ENCODE data around the gene BLOC1S5. TPM values are rescaled to one million over a fixed set of nuclear protein-coding genes. Genes with fewer than 3 reads are reported as not detected.

The BLOC1S5 gene
- total RNA-seq, 1 experiment from 2014 or later = 11.8 TPM

DNA sequence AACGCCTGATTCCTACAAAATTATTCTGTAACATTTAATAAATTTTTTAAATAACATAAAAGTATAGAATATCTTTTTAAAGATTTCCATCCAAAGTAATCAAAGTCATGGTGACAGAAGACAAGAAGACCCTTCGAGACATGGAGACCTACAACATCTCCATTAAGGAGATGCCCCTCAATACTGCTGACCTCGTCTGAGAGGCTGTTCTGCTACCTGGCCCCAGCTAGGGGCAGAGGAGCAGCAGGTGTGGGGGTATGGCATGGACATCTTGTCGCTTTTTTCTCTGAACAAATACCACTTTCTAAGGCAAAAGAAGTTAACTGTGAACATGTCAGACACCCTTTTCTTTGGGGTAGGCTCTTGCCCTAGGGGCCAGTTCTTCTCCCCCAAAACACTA is 44.1 kb downstream of the BLOC1S5 start:
- ATAC-seq = no peak
- in situ Hi-C loops (cut with HindIII; ENCODE audit: low pct_unique_long_range_greater_than_20kb, low sequenced_read_pairs) = no loop called here
- POLR2A ChIA-PET = no interaction called here

GRCh38 chr6:8017705-8018104 is 46.5 kb downstream of the BLOC1S5 start:
- ChIA-PET CTCF (no interaction called here), POLR2A (interaction anchor here (0.6 kb wide), 1 partner anchor 394 kb away, joined by 3 read pairs; no protein-coding TSS in a partner anchor)
- no peak overlapping the region for H3K27ac ChIP-seq (ENCODE audit: low read length)
- DNase-seq (ENCODE audit: low read depth, low spot score) (no peak), ATAC-seq (no peak)
- intact Hi-C loops (cut with micrococcal nuclease; ENCODE audit: unreplicated experiment) (no loop called here), in situ Hi-C loops (cut with HindIII; ENCODE audit: low pct_unique_long_range_greater_than_20kb, low sequenced_read_pairs) (no loop called here)
- H3K36me3 ChIP-seq (ENCODE audit: control insufficient read depth, insufficient read depth, low read length) = no peaks in the 10 kb centered on the region
- no peaks in the 10 kb centered on the region for H3K9me3 ChIP-seq (ENCODE audit: control insufficient read depth, insufficient read depth, low read depth, low read length)
- no peaks in the 10 kb centered on the region for H3K4me1 ChIP-seq (ENCODE audit: control insufficient read depth, insufficient read depth, low read length)
- no peak overlapping the region for H3K4me3 ChIP-seq (ENCODE audit: low read depth in 2 of 2, low read length in 2 of 2)
- no TSS peak for BruUV-seq (replicated peaks)
- no peak for TF ChIP-seq TCF7L2 (IDR thresholded peaks at IDR 0.05; ENCODE audit: low read depth, low read length)
- TF ChIP-seq POLR2AphosphoS5 (IDR thresholded peaks at IDR 0.05; ENCODE audit: low read depth, low read length) = no peak
- TF ChIP-seq, protein P1, sequence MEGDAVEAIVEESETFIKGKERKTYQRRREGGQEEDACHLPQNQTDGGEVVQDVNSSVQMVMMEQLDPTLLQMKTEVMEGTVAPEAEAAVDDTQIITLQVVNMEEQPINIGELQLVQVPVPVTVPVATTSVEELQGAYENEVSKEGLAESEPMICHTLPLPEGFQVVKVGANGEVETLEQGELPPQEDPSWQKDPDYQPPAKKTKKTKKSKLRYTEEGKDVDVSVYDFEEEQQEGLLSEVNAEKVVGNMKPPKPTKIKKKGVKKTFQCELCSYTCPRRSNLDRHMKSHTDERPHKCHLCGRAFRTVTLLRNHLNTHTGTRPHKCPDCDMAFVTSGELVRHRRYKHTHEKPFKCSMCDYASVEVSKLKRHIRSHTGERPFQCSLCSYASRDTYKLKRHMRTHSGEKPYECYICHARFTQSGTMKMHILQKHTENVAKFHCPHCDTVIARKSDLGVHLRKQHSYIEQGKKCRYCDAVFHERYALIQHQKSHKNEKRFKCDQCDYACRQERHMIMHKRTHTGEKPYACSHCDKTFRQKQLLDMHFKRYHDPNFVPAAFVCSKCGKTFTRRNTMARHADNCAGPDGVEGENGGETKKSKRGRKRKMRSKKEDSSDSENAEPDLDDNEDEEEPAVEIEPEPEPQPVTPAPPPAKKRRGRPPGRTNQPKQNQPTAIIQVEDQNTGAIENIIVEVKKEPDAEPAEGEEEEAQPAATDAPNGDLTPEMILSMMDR (IDR thresholded peaks at IDR 0.05) = no peak
- TF ChIP-seq REST (IDR thresholded peaks at IDR 0.05; ENCODE audit: insufficient read depth in 1 of 2, low read depth in 2 of 2, low read length in 1 of 2) = no peak
- TF ChIP-seq SIN3A (IDR thresholded peaks at IDR 0.05; ENCODE audit: borderline replicate concordance, insufficient read depth, low read depth, low read length) = no peak
- H3K27me3 ChIP-seq (ENCODE audit: control insufficient read depth, insufficient read depth, low read length) = no peaks in the 10 kb centered on the region

More for the DNA sequence above, 44.1 kb downstream of the BLOC1S5 start:
- Histone ChIP-seq H3K27ac (ENCODE audit: low read length) (no peak overlapping the region), H3K27me3 (ENCODE audit: control insufficient read depth, insufficient read depth, low read length) (no peaks in the 10 kb centered on the region), H3K36me3 (ENCODE audit: control insufficient read depth, insufficient read depth, low read length) (no peaks in the 10 kb centered on the region), H3K9me3 (ENCODE audit: control insufficient read depth, insufficient read depth, low read depth, low read length) (no peaks in the 10 kb centered on the region), H3K4me1 (ENCODE audit: control insufficient read depth, insufficient read depth, low read length) (no peaks in the 10 kb centered on the region), H3K4me3 (ENCODE audit: low read depth in 2 of 2, low read length in 2 of 2) (no peak overlapping the region)
- CTCF ChIA-PET = no interaction called here
- intact Hi-C loops (cut with micrococcal nuclease; ENCODE audit: unreplicated experiment) = no loop called here
- BruUV-seq (replicated peaks) = no TSS peak
- DNase-seq (ENCODE audit: low read depth, low spot score) = no peak
- TF ChIP-seq SIN3A (IDR thresholded peaks at IDR 0.05; ENCODE audit: borderline replicate concordance, insufficient read depth, low read depth, low read length) (no peak), POLR2AphosphoS5 (IDR thresholded peaks at IDR 0.05; ENCODE audit: low read depth, low read length) (no peak), TCF7L2 (IDR thresholded peaks at IDR 0.05; ENCODE audit: low read depth, low read length) (no peak), REST (IDR thresholded peaks at IDR 0.05; ENCODE audit: insufficient read depth in 1 of 2, low read depth in 2 of 2, low read length in 1 of 2) (no peak)
- TF ChIP-seq, protein P1 (IDR thresholded peaks at IDR 0.05) = no peak
